ENCODE results near the gene PRDM5. TPM values are rescaled to one million over a fixed set of nuclear protein-coding genes. Genes with fewer than 3 reads are reported as not detected.

Gene PRDM5
- total RNA-seq, 1 experiment from 2014 or later: 31.4 TPM

GRCh38 chr4:120801137-120801758 lies 121.3 kb downstream of the PRDM5 start:
- no peak for DNase-seq

DNA sequence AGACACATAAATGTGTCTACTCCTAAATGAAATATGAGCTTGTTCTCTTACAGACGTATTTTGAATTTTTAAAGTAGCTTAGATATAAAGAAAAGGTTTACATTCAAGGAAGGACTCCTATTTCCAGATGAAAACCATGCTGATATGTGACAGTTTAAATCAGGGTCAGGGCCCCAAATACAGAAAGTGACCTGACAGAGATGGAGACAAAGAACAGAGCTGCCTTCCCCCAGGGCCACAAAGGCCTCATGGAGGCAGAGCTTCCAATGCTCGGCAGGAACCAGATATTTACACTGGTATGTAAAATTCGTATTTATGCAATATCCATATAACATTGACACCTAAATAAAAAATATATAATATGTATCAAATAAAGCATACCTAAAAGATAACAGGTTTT lies 124.0 kb downstream of the PRDM5 start:
- Histone ChIP-seq H3K4me3 (no peak overlapping the region), H3K9me3 (replicated peaks) (no peaks in the 10 kb centered on the region), H3K27me3 (no peaks in the 10 kb centered on the region), H3K36me3 (no peaks in the 10 kb centered on the region; the same call in 1 of the 2 replicates), H3K27ac (no peak overlapping the region), H3K4me1 (no peaks in the 10 kb centered on the region)
- no peak for DNase-seq

More at GRCh38 chr4:120801137-120801758, 121.3 kb downstream of the PRDM5 start:
- H3K27ac ChIP-seq: no peak overlapping the region
- H3K27me3 ChIP-seq: no peaks in the 10 kb centered on the region
- no peaks in the 10 kb centered on the region for H3K9me3 ChIP-seq (replicated peaks)
- no peak overlapping the region for H3K4me3 ChIP-seq
- H3K4me1 ChIP-seq: no peaks in the 10 kb centered on the region
- H3K36me3 ChIP-seq: no peaks in the 10 kb centered on the region

- Histone ChIP-seq H3K27me3 (no peaks in the 10 kb centered on the region), H3K36me3 (no peaks in the 10 kb centered on the region; the same call in 1 of the 2 replicates), H3K4me1 (no peaks in the 10 kb centered on the region), H3K9me3 (replicated peaks) (no peaks in the 10 kb centered on the region), H3K4me3 (no peak overlapping the region), H3K27ac (no peak overlapping the region)
- no peak for DNase-seq
Observed at GRCh38 chr4:120796271-120796670, 126.3 kb downstream of the PRDM5 start.

- no peaks in the 10 kb centered on the region for H3K9me3 ChIP-seq (replicated peaks)
- no peaks in the 10 kb centered on the region for H3K4me1 ChIP-seq
- H3K36me3 ChIP-seq: no peaks in the 10 kb centered on the region
- no peaks in the 10 kb centered on the region for H3K27me3 ChIP-seq
- no peak overlapping the region for H3K27ac ChIP-seq
- no peak for DNase-seq
- H3K4me3 ChIP-seq: no peak overlapping the region
Observed at GRCh38 chr4:120785202-120785601, 137.3 kb downstream of the PRDM5 start.

GRCh38 chr4:120777459-120777858 lies 145.1 kb downstream of the PRDM5 start:
- H3K27ac ChIP-seq: no peak overlapping the region
- no peak for DNase-seq
- H3K4me3 ChIP-seq: no peak overlapping the region
- H3K4me1 ChIP-seq: no peaks in the 10 kb centered on the region
- H3K27me3 ChIP-seq: no peaks in the 10 kb centered on the region
- H3K36me3 ChIP-seq: no peaks in the 10 kb centered on the region
- no peaks in the 10 kb centered on the region for H3K9me3 ChIP-seq (replicated peaks)

GRCh38 chr4:120775431-120775830 lies 147.1 kb downstream of the PRDM5 start:
- H3K36me3 ChIP-seq: no peaks in the 10 kb centered on the region
- no peak for DNase-seq
- no peak overlapping the region for H3K27ac ChIP-seq
- H3K4me1 ChIP-seq: no peaks in the 10 kb centered on the region
- H3K4me3 ChIP-seq: no peak overlapping the region
- peaks cover 6% of the 10 kb centered on the region; the same call in 1 of the 2 replicates for H3K9me3 ChIP-seq (replicated peaks)
- no peaks in the 10 kb centered on the region for H3K27me3 ChIP-seq

DNA sequence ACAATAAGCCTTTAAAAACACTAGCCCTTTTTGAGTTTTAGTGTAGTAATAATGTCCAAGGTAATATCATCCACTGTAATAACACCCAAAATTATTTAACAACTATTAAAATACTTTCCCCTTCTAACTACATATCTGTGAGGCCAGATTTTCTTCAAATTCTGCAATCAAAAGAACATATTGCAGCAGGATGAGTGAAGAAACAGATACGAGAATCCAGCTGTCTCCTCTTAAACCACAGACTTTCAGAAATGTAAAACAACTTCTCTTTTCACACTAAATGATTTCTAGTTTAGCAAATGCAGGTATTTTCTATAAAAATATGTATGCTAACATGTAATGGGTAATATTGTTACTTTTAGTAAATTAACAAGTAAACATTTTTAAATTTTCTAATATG lies 148.9 kb downstream of the PRDM5 start:
- Histone ChIP-seq H3K27me3 (no peaks in the 10 kb centered on the region), H3K4me1 (no peaks in the 10 kb centered on the region), H3K9me3 (replicated peaks) (peaks cover 6% of the 10 kb centered on the region; the same call in 1 of the 2 replicates), H3K27ac (no peak overlapping the region), H3K4me3 (no peak overlapping the region), H3K36me3 (no peaks in the 10 kb centered on the region)
- DNase-seq: no peak

- DNase-seq: no peak
- Histone ChIP-seq H3K27me3 (no peaks in the 10 kb centered on the region), H3K36me3 (peaks cover 2% of the 10 kb centered on the region; the same call in 1 of the 2 replicates), H3K27ac (no peak overlapping the region), H3K4me3 (no peak overlapping the region), H3K4me1 (no peaks in the 10 kb centered on the region), H3K9me3 (replicated peaks) (peaks cover 6% of the 10 kb centered on the region; the same call in 1 of the 2 replicates)
Observed at GRCh38 chr4:120771907-120772306, 150.6 kb downstream of the PRDM5 start.

- no peak for DNase-seq
- Histone ChIP-seq H3K9me3 (replicated peaks) (peaks cover 6% of the 10 kb centered on the region; the same call in 1 of the 2 replicates), H3K4me3 (no peak overlapping the region), H3K27ac (no peak overlapping the region), H3K4me1 (no peaks in the 10 kb centered on the region), H3K36me3 (peaks cover 2% of the 10 kb centered on the region; the same call in 1 of the 2 replicates), H3K27me3 (no peaks in the 10 kb centered on the region)
Observed at GRCh38 chr4:120770897-120771296, 151.6 kb downstream of the PRDM5 start.

DNA sequence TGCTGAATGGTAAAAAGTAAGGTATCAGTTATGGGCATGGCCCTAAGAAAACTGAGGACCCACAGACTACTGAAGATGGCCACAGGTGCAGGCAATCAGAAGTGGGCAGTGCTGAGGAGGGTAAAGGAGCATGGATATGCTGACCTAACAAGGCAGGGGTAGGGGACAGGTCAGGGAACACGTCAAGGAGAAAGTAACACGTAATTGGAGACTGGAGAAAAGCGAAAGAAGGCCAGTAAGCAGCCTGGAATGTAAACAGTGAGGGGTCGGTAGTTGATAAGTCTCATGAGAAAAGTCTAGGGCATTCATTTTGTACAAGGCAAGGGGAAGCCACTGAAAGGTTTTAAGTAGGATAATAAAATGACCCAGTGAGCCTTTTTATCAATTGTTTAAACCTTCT lies 153.3 kb downstream of the PRDM5 start:
- Histone ChIP-seq H3K36me3 (peaks cover 2% of the 10 kb centered on the region; the same call in 1 of the 2 replicates), H3K4me1 (no peaks in the 10 kb centered on the region), H3K27me3 (no peaks in the 10 kb centered on the region), H3K9me3 (replicated peaks) (peaks cover 6% of the 10 kb centered on the region; the same call in 1 of the 2 replicates), H3K27ac (no peak overlapping the region), H3K4me3 (no peak overlapping the region)
- DNase-seq: no peak

DNA sequence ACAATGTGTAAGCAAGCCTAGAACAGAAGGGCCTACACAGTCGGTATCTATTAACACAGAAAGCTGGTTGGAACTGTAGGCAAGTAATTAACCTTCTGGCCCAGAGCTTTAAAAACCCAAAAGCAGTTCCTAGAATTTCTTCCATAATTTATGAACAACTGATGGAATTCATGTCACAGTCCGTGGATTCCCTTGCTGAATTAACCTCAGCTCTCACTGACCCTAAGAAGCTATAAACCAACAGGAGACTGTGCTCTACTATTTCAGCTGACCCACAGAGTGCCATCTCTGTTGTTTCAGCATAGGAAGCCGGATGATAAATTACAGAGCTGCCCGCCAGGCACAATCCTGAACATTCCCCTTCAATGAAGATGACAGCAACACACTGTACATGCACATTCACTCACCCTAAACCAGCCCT lies 157.3 kb downstream of the PRDM5 start:
- no peak overlapping the region for H3K27ac ChIP-seq
- no peaks in the 10 kb centered on the region for H3K9me3 ChIP-seq (replicated peaks)
- no peak overlapping the region for H3K4me3 ChIP-seq
- no peaks in the 10 kb centered on the region for H3K27me3 ChIP-seq
- H3K4me1 ChIP-seq: no peaks in the 10 kb centered on the region
- peaks cover 2% of the 10 kb centered on the region; the same call in 1 of the 2 replicates for H3K36me3 ChIP-seq
- no peak for DNase-seq

- no peak overlapping the region for H3K27ac ChIP-seq
- H3K4me1 ChIP-seq: no peaks in the 10 kb centered on the region
- peaks cover 2% of the 10 kb centered on the region; the same call in 1 of the 2 replicates for H3K36me3 ChIP-seq
- no peaks in the 10 kb centered on the region for H3K27me3 ChIP-seq
- no peaks in the 10 kb centered on the region for H3K9me3 ChIP-seq (replicated peaks)
- DNase-seq: no peak
- H3K4me3 ChIP-seq: no peak overlapping the region
Observed at GRCh38 chr4:120763650-120764049, 158.9 kb downstream of the PRDM5 start.

- DNase-seq: no peak
Observed at GRCh38 chr4:120761070-120761469, 161.5 kb downstream of the PRDM5 start.

GRCh38 chr4:120760047-120760446 lies 162.5 kb downstream of the PRDM5 start:
- H3K9me3 ChIP-seq (replicated peaks): no peaks in the 10 kb centered on the region
- no peak overlapping the region for H3K27ac ChIP-seq
- H3K27me3 ChIP-seq: no peaks in the 10 kb centered on the region
- H3K4me3 ChIP-seq: no peak overlapping the region
- no peaks in the 10 kb centered on the region for H3K36me3 ChIP-seq
- no peak for DNase-seq
- no peaks in the 10 kb centered on the region for H3K4me1 ChIP-seq

More at GRCh38 chr4:120761070-120761469, 161.5 kb downstream of the PRDM5 start:
- Histone ChIP-seq H3K9me3 (replicated peaks) (no peaks in the 10 kb centered on the region), H3K36me3 (no peaks in the 10 kb centered on the region), H3K27me3 (no peaks in the 10 kb centered on the region), H3K27ac (no peak overlapping the region), H3K4me1 (no peaks in the 10 kb centered on the region), H3K4me3 (no peak overlapping the region)

- DNase-seq: no peak
Observed at GRCh38 chr4:120755864-120756263, 166.7 kb downstream of the PRDM5 start.

DNA sequence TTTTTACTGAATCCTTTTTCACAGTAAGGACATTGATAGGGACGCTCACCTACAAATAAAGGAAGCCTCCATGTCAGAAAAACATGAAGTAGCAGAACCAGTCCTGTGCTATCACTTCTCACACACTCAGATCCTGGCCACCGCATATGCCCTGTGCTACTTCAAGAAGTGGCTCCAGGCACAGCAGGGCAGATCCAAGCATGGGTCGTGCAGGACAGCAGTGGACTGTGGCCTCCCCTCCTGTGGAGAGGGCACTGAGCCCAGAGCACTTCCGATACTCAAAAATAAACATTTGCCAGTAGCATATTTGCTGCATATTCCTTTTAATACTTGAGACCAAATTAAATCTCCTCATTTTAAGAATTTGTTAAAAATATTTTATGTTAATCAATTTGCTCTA lies 167.9 kb downstream of the PRDM5 start:
- H3K4me1 ChIP-seq: no peaks in the 10 kb centered on the region; the same call in 1 of the 2 replicates
- no peaks in the 10 kb centered on the region; the same call in 1 of the 2 replicates for H3K9me3 ChIP-seq (replicated peaks)
- DNase-seq: no peak
- H3K27me3 ChIP-seq: no peaks in the 10 kb centered on the region
- H3K27ac ChIP-seq: no peak overlapping the region
- peaks cover 11% of the 10 kb centered on the region for H3K36me3 ChIP-seq
- H3K4me3 ChIP-seq: no peak overlapping the region

More at GRCh38 chr4:120755864-120756263, 166.7 kb downstream of the PRDM5 start:
- Histone ChIP-seq H3K27me3 (no peaks in the 10 kb centered on the region), H3K36me3 (peaks cover 2% of the 10 kb centered on the region), H3K27ac (no peak overlapping the region), H3K9me3 (replicated peaks) (no peaks in the 10 kb centered on the region; the same call in 1 of the 2 replicates), H3K4me1 (no peaks in the 10 kb centered on the region; the same call in 1 of the 2 replicates), H3K4me3 (no peak overlapping the region)
